ENCODE data around the gene NPAS1. TPM values are rescaled to one million over a fixed set of nuclear protein-coding genes. Genes with fewer than 3 reads are reported as not detected.
A peak's percentile ranks its signal among the peaks of the same experiment; 100 is the strongest.
"Not testable (repeated sequence)": the region's sequence is repeated elsewhere in the genome, so short reads cannot be mapped to it uniquely, and the experiment has no call there.

The NPAS1 gene
- total RNA-seq, 1 donor from 2014 or later, result 0.47 TPM

DNA sequence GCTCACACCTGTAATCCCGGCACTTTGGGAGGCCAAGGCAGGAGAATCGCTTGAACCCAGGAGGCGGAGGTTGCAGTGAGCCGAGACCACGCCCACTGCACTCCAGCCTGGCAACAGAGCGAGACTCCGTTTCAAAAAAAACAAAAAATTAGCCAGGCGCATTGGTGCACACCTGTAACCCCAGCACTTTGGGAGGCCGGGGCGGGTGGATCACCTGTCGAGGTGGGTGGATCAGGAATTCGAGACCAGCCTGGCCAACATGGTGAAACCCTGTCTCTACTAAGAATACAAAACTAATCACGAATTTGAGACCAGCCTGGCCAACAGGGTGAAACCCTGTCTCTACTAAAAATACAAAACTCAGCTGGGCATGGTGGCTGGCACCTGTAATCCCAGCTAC, 58.7 kb downstream of the NPAS1 start:
- not testable (repeated sequence) for H3K9me3 Mint-ChIP-seq, H3K27me3 Mint-ChIP-seq, H3K27ac Mint-ChIP-seq, H3K4me3 Mint-ChIP-seq, DNase-seq
- intact Hi-C loops (cut with micrococcal nuclease), result loop anchor here (2.0 kb wide), 2 partner anchors 16 to 34 kb away; partner anchors contain the start of gene ZC3H4
- Mint-ChIP-seq H3K4me1 (peaks cover 12% of the 10 kb centered on the region), H3K36me3 (ENCODE audit: low read depth) (peaks cover 56% of the 10 kb centered on the region)

DNA sequence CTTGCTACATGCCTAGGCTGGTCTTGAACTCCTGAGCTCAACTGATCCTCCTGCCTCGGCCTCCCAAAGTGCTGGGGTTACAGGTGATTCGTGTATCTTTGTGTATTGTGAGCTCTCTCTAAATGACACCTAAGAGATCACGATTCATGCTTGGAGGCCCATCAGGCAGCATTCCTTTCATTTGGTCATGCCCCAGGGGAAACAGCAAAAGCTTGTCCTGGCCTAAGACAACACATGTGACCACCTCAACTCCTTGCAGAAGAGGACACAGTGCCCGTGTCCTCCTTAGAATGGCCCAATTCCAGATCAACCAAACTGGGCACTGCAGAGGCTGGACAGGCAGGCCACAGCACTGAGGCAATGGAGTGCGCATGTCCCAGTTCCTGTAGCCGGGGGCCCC, 61.5 kb downstream of the NPAS1 start:
- intact Hi-C loops (cut with micrococcal nuclease), result no loop called here
- H3K4me1 Mint-ChIP-seq, result peaks cover 6% of the 10 kb centered on the region
- DNase-seq, result no peak
- H3K27me3 Mint-ChIP-seq, result no peaks in the 10 kb centered on the region
- H3K9me3 Mint-ChIP-seq, result no peaks in the 10 kb centered on the region
- no peak overlapping the region for H3K4me3 Mint-ChIP-seq
- H3K27ac Mint-ChIP-seq, result peak overlapping the region; percentile 37
- H3K36me3 Mint-ChIP-seq (ENCODE audit: low read depth), result peaks cover 63% of the 10 kb centered on the region

DNA sequence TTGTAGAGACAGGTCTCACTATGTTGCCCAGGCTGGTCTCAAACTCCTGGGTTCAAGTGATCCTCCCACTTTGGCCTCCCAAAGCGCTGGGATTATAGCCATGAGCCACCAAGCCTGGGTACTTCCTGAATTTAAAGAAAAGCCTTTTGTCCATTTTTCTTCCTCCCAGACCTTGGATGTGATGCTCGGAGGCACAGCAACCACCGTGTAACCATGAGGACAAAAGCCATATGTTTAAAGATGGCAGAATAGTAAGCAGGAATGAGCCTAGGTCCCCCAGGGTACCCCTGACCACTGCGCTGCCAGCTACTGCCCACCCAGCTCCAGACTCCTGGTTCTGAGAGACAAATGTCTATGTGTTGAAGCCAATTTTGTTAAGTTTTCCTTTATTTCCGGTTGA, 62.9 kb downstream of the NPAS1 start:
- H3K9me3 Mint-ChIP-seq, result no peaks in the 10 kb centered on the region
- intact Hi-C loops (cut with micrococcal nuclease), result no loop called here
- H3K4me1 Mint-ChIP-seq, result peaks cover 6% of the 10 kb centered on the region
- H3K27me3 Mint-ChIP-seq, result no peaks in the 10 kb centered on the region
- H3K36me3 Mint-ChIP-seq (ENCODE audit: low read depth), result peaks cover 59% of the 10 kb centered on the region
- no peak overlapping the region for H3K27ac Mint-ChIP-seq
- no peak overlapping the region for H3K4me3 Mint-ChIP-seq
- no peak for DNase-seq

DNA sequence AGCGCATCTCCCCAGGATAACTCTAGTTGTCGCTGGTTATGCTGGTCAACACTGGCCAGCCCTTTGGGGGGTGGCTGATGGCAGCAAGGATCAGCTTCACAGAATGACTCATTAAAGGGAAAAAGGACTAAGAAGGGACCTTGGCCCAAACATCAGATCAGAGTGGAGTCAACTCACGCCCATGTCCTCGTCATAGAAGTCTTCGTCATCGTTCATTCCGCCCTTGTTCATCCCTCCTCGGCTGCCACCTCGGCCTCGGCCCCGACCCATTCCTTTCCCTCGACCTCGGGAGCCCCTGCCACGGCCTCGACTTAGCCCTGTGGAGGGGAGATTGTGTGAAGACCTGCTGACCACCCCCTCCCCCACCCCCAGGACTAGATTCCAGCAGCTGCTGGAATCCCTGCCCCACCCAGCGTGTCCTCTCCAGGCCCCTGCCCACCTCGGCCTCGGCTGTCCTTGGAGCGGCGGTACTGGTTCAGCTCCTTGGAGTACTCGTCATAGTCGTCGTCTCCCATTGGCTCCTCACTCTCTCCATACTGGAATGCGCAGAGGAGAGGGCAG, 65.3 kb downstream of the NPAS1 start:
- H3K27ac Mint-ChIP-seq, result no peak overlapping the region
- H3K27me3 Mint-ChIP-seq, result no peaks in the 10 kb centered on the region
- no peak overlapping the region for H3K4me3 Mint-ChIP-seq
- peaks cover 12% of the 10 kb centered on the region for H3K4me1 Mint-ChIP-seq
- H3K9me3 Mint-ChIP-seq, result no peaks in the 10 kb centered on the region
- DNase-seq, result no peak
- peaks cover 63% of the 10 kb centered on the region for H3K36me3 Mint-ChIP-seq (ENCODE audit: low read depth)
- intact Hi-C loops (cut with micrococcal nuclease), result no loop called here

DNA sequence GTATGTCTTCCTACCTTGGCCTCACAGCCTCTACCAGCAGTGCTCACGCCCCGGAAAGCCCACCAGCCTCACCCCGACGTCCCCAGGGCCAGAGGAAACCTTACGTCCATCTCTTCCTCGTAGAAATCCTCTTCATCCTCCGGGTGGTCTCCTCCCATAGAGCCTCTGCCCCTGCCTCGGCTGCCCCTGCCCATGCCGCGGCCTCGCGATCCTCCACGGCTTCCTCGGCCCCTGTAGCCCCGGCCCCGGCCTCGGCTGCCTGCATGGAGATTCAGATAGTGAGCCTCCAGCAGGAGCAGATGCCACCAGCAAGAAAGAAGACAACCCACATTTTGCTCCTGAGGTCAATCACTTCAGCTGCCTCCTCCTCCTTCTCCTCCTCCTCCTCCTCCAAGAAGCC, 66.6 kb downstream of the NPAS1 start:
- Mint-ChIP-seq H3K27me3 (no peaks in the 10 kb centered on the region), H3K4me3 (no peak overlapping the region), H3K4me1 (peaks cover 21% of the 10 kb centered on the region), H3K36me3 (ENCODE audit: low read depth) (peaks cover 65% of the 10 kb centered on the region), H3K9me3 (no peaks in the 10 kb centered on the region), H3K27ac (peak overlapping the region; percentile 34)
- no peak for DNase-seq
- intact Hi-C loops (cut with micrococcal nuclease), result no loop called here

DNA sequence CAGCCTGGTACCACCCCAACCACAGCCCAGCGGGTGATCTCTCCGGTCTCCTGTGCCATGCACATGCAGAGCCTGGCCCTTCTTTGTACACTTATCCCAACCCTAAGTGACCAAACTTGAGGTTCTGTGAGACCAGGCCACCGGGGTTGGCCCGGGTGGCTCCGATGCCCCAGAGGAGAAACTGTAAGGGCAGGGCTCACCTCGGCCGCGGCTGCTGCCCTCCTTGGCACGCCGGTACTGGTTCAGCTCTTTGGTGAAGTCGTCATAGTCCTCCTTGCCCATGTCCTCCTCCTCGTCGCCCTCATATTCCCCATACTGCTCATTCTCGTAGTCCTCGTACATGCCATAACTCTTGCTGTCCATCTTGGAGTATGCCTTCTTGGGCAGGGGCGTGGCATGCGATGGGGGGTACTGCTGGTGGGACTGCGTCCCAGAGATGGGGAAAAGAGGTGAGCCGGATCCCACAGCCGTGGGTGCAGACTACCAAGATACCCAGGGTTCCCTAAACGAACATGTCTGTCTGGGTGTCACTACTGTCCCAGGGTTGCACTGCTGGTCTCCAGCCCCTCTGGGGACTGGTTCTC, 70.2 kb downstream of the NPAS1 start:
- H3K9me3 Mint-ChIP-seq, result no peaks in the 10 kb centered on the region
- peak overlapping the region; percentile 50 for H3K27ac Mint-ChIP-seq
- peak overlapping the region; percentile 76 for H3K4me3 Mint-ChIP-seq
- H3K36me3 Mint-ChIP-seq (ENCODE audit: low read depth), result peaks cover 65% of the 10 kb centered on the region
- intact Hi-C loops (cut with micrococcal nuclease), result loop anchor here (5.0 kb wide), 1 partner anchor 53 kb away; no protein-coding TSS in a partner anchor
- peaks cover 40% of the 10 kb centered on the region for H3K4me1 Mint-ChIP-seq
- no peak for DNase-seq
- H3K27me3 Mint-ChIP-seq, result no peaks in the 10 kb centered on the region

DNA sequence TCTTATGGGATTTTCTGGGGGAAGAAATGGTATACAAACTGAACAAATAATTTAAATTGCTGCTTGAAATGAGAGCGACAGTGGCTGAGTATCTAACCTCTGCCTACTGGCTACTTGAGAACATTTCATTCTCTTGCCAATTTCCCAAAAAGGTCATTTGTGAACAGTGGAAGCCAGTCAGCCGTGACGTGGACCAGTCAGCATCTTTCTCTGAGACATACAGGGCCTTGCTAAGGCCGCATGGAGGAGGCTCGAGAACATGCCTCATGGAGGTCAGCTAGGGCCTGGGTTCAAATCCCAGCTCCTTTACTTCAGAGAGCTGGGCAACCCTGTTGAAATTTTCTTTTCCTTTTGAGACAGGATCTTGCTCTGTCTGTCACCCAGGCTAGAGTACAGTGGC, 73.6 kb downstream of the NPAS1 start:
- peaks cover 62% of the 10 kb centered on the region for H3K36me3 Mint-ChIP-seq (ENCODE audit: low read depth)
- H3K4me3 Mint-ChIP-seq, result peak overlapping the region; percentile 86
- peak; percentile 78 for DNase-seq
- no peaks in the 10 kb centered on the region for H3K9me3 Mint-ChIP-seq
- peak overlapping the region; percentile 94 for H3K27ac Mint-ChIP-seq
- H3K27me3 Mint-ChIP-seq, result no peaks in the 10 kb centered on the region
- intact Hi-C loops (cut with micrococcal nuclease), result loop anchor here (5.0 kb wide), 1 partner anchor 56 kb away; no protein-coding TSS in a partner anchor
- H3K4me1 Mint-ChIP-seq, result peaks cover 63% of the 10 kb centered on the region

DNA sequence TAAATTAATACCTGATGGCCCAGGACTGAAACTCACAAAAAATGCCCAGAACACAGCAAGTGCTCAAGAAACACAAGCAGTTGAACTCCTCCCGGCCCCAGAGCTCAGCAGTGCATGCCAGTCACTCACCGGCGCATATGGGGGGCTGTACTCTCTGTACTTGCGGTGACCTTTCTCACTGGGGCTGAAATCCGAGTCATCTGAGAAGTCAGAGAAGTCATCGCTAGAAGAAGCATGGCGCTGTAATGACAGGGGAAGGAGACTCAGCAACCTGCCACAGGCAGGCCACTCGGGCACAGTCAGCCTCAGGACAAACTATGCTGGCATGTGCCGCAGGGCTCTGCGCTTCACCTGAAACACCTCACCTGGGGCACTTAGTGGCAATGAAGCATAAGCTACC, 74.2 kb downstream of the NPAS1 start:
- Mint-ChIP-seq H3K4me1 (peaks cover 66% of the 10 kb centered on the region), H3K36me3 (ENCODE audit: low read depth) (peaks cover 66% of the 10 kb centered on the region), H3K27me3 (no peaks in the 10 kb centered on the region), H3K9me3 (no peaks in the 10 kb centered on the region), H3K27ac (peak overlapping the region; percentile 94), H3K4me3 (peak overlapping the region; percentile 86)
- intact Hi-C loops (cut with micrococcal nuclease), result loop anchor here (1.0 to 5.0 kb wide), 4 partner anchors 13 to 57 kb away; partner anchors contain the start of gene ZC3H4
- peak; percentile 79 for DNase-seq

DNA sequence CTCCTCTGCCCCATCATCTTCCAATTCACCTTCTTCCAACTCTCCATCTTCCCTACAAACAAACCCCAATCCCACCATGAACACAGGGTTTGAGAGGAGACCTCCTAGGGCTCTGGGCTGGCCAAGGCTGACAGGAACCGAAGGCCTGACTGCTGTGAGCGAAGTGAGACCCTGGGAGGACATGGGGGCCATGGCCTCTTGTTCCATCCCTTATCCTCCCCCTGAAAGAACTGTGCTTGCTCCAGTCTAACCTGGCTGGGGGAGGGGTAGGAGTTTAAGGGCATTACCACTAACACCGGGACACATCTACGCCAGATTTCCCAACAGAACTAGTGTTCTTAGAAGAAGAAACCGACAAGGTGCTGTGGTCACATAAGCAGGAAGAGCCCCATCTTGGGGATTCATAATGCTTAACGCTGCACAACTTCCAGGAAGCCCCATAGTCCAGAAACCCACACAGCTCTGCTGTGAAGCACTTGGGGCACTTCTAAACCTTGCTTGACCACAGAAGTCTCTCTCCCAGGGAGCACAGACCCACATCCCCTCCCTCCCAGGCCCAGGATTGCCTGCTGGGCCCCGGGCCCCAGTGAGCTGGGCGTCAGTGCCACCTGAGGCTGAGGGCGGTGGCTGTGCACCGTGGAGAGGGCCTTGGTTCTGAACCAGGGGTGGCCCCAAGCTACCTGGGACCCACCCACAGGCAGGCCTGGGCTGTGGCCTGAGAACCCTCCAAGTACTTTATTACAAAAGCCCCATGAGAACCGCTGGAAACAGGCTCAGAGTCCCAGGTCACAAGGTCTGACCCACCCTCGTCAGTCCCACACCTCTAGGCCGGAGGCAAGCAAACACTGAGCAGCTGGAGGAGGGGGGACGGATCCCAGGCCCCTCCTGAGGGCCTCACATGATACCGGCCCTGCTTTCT, 75.2 kb downstream of the NPAS1 start:
- H3K27ac Mint-ChIP-seq, result peak overlapping the region; percentile 94
- intact Hi-C loops (cut with micrococcal nuclease), result loop anchor here (1.0 to 5.0 kb wide), 4 partner anchors 12 to 58 kb away; partner anchors contain the start of gene ZC3H4
- no peaks in the 10 kb centered on the region for H3K9me3 Mint-ChIP-seq
- peaks cover 60% of the 10 kb centered on the region for H3K36me3 Mint-ChIP-seq (ENCODE audit: low read depth)
- H3K27me3 Mint-ChIP-seq, result no peaks in the 10 kb centered on the region
- peak; percentile 88 for DNase-seq
- H3K4me3 Mint-ChIP-seq, result peak overlapping the region; percentile 86
- peaks cover 62% of the 10 kb centered on the region for H3K4me1 Mint-ChIP-seq

Other genes starting within 250 kb of the NPAS1 start
- gene SLC1A5, start 231.2 kb upstream of the NPAS1 start, total RNA-seq, result 220 and 224 TPM in 2 replicates
- gene AP2S1, start 169.0 kb upstream of the NPAS1 start, total RNA-seq, result 100 and 112 TPM in 2 replicates
- 21.9 and 25.6 TPM in 2 replicates for gene ARHGAP35, start 158.8 kb upstream of the NPAS1 start, total RNA-seq
- gene TMEM160, start 28.8 kb downstream of the NPAS1 start, total RNA-seq, result 53.6 and 56.7 TPM in 2 replicates
- 97.3 and 103 TPM in 2 replicates for gene ZC3H4, start 93.9 kb downstream of the NPAS1 start, total RNA-seq
- 147 and 151 TPM in 2 replicates for gene SAE1, start 111.0 kb downstream of the NPAS1 start, total RNA-seq
- gene BBC3, start 211.4 kb downstream of the NPAS1 start, total RNA-seq, result 17.4 and 17.6 TPM in 2 replicates
- 40.6 and 44.6 TPM in 2 replicates for gene CCDC9, start 236.7 kb downstream of the NPAS1 start, total RNA-seq